PFSK-1 (cell line): Measurements from ENCODE around the gene HES7.
A peak's percentile ranks its signal among the peaks of the same experiment; 100 is the strongest.

Source experiments
- FOXP2 ChIP-seq: optimal IDR thresholded peaks from 2 replicates; pipeline ENCODE3; 2011; ENCODE audit warnings: borderline replicate concordance, control low read depth, inconsistent platforms; ENCODE audit not compliant: insufficient read depth; ENCODE audit errors: extremely low read length, extremely low read depth
- POLR2AphosphoS5 ChIP-seq: IDR thresholded peaks from 2 replicates; pipeline ENCODE4 v1.6.1; 2012; ENCODE audit warnings: low read depth, mild to moderate bottlenecking, control low read depth, low read length, moderate library complexity
- REST ChIP-seq, 2 experiments: IDR thresholded peaks; 2 replicates each; pipeline versions ENCODE4 v1.6.1 to v1.8.0; 2011 to 2012; ENCODE audit warnings: low read depth in 2 of 2, low read length in 2 of 2, control low read depth in 1 of 2, inconsistent platforms in 1 of 2, mild to moderate bottlenecking in 1 of 2, moderate library complexity in 1 of 2; ENCODE audit not compliant: insufficient read depth in 1 of 2
- SIN3A ChIP-seq: IDR thresholded peaks from 2 replicates; pipeline ENCODE4 v1.6.1; 2012; ENCODE audit warnings: mild to moderate bottlenecking, low read length, moderate library complexity, borderline replicate concordance; ENCODE audit not compliant: insufficient read depth
- TAF1 ChIP-seq: IDR thresholded peaks from 2 replicates; pipeline ENCODE4 v1.6.1; 2012; ENCODE audit warnings: low read length, control low read depth, borderline replicate concordance; ENCODE audit not compliant: insufficient read depth

HES7 gene

DNA sequence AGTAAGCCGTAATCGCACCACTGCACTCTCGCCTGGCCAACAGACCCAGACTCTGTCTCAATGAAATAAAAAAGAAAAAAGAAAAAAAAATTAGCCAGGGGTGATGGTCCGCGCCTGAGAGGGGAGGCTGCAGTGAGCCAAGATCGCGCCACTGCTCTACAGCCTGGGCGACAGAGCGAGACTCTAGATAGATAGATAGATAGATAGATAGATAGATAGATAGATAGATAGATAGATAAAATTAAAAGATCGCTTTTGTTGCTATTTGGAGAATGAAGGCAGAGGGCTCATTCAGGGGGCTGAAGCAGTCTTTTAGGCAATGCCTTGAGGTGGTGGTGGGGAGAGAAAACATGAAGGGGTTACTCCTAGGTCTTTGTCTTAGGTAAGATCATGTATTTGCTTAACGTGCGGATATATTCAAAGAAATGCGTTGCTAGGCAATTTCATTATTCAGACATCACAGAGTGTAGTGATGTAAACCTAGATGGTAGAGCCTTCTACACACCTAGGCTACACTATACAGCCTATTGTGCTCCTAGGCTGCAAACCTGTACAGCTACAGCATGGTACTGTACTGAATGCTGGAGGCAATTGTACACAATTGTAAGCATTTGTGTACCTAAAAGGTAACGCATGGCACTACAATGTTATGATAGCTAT lies 4.3 kb upstream of the HES7 start:
- TF ChIP-seq SIN3A (no peak), TAF1 (no peak), POLR2AphosphoS5 (no peak), REST (IDR thresholded peaks at IDR 0.05; ENCODE audit: insufficient read depth in 1 of 2, low read depth in 2 of 2, low read length in 2 of 2) (no peak), FOXP2 (no peak)

- TF ChIP-seq SIN3A (no peak), FOXP2 (no peak), REST (IDR thresholded peaks at IDR 0.05; ENCODE audit: insufficient read depth in 1 of 2, low read depth in 2 of 2, low read length in 2 of 2) (peak in 1 of 2 experiments; percentile 60; a peak in 2 of 4 replicates)
Observed at GRCh38 chr17:8126491-8127066, 2.7 kb upstream of the HES7 start.

GRCh38 chr17:8125947-8126490 lies 2.1 kb upstream of the HES7 start:
- no peak for TF ChIP-seq FOXP2
- TF ChIP-seq SIN3A = no peak
- TF ChIP-seq TAF1 = no peak
- no peak for TF ChIP-seq REST (IDR thresholded peaks at IDR 0.05; ENCODE audit: insufficient read depth in 1 of 2, low read depth in 2 of 2, low read length in 2 of 2)
- TF ChIP-seq POLR2AphosphoS5 = no peak

GRCh38 chr17:8125154-8125946 lies 1.4 kb upstream of the HES7 start:
- TF ChIP-seq POLR2AphosphoS5 (peak; percentile 27), SIN3A (0 out of 2 replicates have a peak, but pooled peaks have one; percentile 41), TAF1 (no peak; the same call in 1 of the 2 replicates)

GRCh38 chr17:8124350-8125153 lies 646 bp upstream of the HES7 start:
- TF ChIP-seq FOXP2 = no peak
- no peak; the same call in 1 of the 2 replicates for TF ChIP-seq TAF1
- TF ChIP-seq SIN3A = no peak
- no peak for TF ChIP-seq POLR2AphosphoS5
- TF ChIP-seq REST (IDR thresholded peaks at IDR 0.05; ENCODE audit: insufficient read depth in 1 of 2, low read depth in 2 of 2, low read length in 2 of 2) = no peak
